Measurements from ENCODE around the gene GJB4. TPM values are rescaled to one million over a fixed set of nuclear protein-coding genes. Genes with fewer than 3 reads are reported as not detected.
A peak's percentile ranks its signal among the peaks of the same experiment; 100 is the strongest.

GJB4 gene
- total RNA-seq, 1 donor from 2014 or later: not detected

DNA sequence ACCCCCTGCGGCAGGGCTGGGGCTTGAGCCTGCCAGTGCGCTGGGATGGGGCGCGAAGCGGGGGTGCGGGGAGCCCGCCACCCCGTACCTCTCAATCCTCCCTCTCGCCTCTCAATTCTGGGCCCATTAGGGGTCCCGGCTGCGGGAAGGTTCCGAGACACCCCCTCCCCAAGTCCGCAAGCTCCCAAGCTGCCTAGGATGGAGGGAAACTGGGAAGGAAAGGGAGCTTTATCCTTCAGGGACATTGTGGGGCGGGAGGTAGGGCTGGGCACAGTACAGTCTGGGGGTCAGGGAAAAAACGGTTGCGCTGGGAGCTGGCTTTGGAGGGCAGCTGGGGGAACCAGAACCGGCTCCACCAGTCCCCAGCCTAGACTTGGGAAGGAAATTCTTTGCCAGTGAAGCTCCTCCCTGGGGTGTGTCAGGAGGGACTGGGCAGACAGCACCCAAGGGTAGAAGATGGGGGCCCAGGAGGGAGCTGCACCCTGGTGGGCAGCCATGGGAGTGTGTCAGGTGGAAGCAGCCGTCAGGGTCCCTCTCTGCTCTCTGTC lies 22.4 kb downstream of the GJB4 start:
- H3K36me3 ChIP-seq (ENCODE audit: control insufficient read depth in 3 of 3, insufficient read depth in 3 of 3, low read length in 3 of 3): no peaks in the 10 kb centered on the region
- no peak overlapping the region for H3K4me3 ChIP-seq (ENCODE audit: low read length in 3 of 3)
- peaks cover 11 to 13% (median 12%) of the 10 kb centered on the region in 3 donors for H3K4me1 ChIP-seq (ENCODE audit: control insufficient read depth in 3 of 3, insufficient read depth in 3 of 3, low read length in 3 of 3)
- no peak overlapping the region for H3K27ac ChIP-seq (ENCODE audit: low read depth, low read length)
- peak overlapping the region in 1 of 3 donors; percentile 50 for H3K9ac ChIP-seq (ENCODE audit: low read depth in 1 of 3, low read length in 3 of 3)
- peaks cover 37 to 67% (median 57%) of the 10 kb centered on the region in 3 donors for H3K27me3 ChIP-seq (ENCODE audit: control insufficient read depth in 3 of 3, insufficient read depth in 3 of 3, low read length in 3 of 3)
- H3K9me3 ChIP-seq (ENCODE audit: control insufficient read depth in 3 of 3, low read length in 3 of 3): no peaks in the 10 kb centered on the region

DNA sequence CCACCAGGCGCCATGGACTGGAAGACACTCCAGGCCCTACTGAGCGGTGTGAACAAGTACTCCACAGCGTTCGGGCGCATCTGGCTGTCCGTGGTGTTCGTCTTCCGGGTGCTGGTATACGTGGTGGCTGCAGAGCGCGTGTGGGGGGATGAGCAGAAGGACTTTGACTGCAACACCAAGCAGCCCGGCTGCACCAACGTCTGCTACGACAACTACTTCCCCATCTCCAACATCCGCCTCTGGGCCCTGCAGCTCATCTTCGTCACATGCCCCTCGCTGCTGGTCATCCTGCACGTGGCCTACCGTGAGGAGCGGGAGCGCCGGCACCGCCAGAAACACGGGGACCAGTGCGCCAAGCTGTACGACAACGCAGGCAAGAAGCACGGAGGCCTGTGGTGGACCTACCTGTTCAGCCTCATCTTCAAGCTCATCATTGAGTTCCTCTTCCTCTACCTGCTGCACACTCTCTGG lies 25.2 kb downstream of the GJB4 start:
- Histone ChIP-seq H3K4me1 (ENCODE audit: control insufficient read depth in 3 of 3, insufficient read depth in 3 of 3, low read length in 3 of 3) (peaks cover 24 to 26% (median 26%) of the 10 kb centered on the region in 3 donors), H3K27ac (ENCODE audit: low read depth, low read length) (no peak overlapping the region), H3K4me3 (ENCODE audit: low read length in 3 of 3) (no peak overlapping the region), H3K9ac (ENCODE audit: low read depth in 1 of 3, low read length in 3 of 3) (no peak overlapping the region), H3K27me3 (ENCODE audit: control insufficient read depth in 3 of 3, insufficient read depth in 3 of 3, low read length in 3 of 3) (peaks cover 24 to 50% (median 41%) of the 10 kb centered on the region in 3 donors), H3K36me3 (ENCODE audit: control insufficient read depth in 3 of 3, insufficient read depth in 3 of 3, low read length in 3 of 3) (no peaks in the 10 kb centered on the region), H3K9me3 (ENCODE audit: control insufficient read depth in 3 of 3, low read length in 3 of 3) (no peaks in the 10 kb centered on the region)

DNA sequence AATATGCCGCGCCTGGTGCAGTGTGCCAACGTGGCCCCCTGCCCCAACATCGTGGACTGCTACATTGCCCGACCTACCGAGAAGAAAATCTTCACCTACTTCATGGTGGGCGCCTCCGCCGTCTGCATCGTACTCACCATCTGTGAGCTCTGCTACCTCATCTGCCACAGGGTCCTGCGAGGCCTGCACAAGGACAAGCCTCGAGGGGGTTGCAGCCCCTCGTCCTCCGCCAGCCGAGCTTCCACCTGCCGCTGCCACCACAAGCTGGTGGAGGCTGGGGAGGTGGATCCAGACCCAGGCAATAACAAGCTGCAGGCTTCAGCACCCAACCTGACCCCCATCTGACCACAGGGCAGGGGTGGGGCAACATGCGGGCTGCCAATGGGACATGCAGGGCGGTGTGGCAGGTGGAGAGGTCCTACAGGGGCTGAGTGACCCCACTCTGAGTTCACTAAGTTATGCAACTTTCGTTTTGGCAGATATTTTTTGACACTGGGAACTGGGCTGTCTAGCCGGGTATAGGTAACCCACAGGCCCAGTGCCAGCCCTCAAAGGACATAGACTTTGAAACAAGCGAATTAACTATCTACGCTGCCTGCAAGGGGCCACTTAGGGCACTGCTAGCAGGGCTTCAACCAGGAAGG lies 25.8 kb downstream of the GJB4 start:
- no peak overlapping the region for H3K4me3 ChIP-seq (ENCODE audit: low read length in 3 of 3)
- no peaks in the 10 kb centered on the region for H3K9me3 ChIP-seq (ENCODE audit: control insufficient read depth in 3 of 3, low read length in 3 of 3)
- H3K27ac ChIP-seq (ENCODE audit: low read depth, low read length): no peak overlapping the region
- no peaks in the 10 kb centered on the region for H3K36me3 ChIP-seq (ENCODE audit: control insufficient read depth in 3 of 3, insufficient read depth in 3 of 3, low read length in 3 of 3)
- peaks cover 24 to 26% (median 26%) of the 10 kb centered on the region in 3 donors for H3K4me1 ChIP-seq (ENCODE audit: control insufficient read depth in 3 of 3, insufficient read depth in 3 of 3, low read length in 3 of 3)
- H3K27me3 ChIP-seq (ENCODE audit: control insufficient read depth in 3 of 3, insufficient read depth in 3 of 3, low read length in 3 of 3): peaks cover 21 to 45% (median 36%) of the 10 kb centered on the region in 3 donors
- H3K9ac ChIP-seq (ENCODE audit: low read depth in 1 of 3, low read length in 3 of 3): no peak overlapping the region

DNA sequence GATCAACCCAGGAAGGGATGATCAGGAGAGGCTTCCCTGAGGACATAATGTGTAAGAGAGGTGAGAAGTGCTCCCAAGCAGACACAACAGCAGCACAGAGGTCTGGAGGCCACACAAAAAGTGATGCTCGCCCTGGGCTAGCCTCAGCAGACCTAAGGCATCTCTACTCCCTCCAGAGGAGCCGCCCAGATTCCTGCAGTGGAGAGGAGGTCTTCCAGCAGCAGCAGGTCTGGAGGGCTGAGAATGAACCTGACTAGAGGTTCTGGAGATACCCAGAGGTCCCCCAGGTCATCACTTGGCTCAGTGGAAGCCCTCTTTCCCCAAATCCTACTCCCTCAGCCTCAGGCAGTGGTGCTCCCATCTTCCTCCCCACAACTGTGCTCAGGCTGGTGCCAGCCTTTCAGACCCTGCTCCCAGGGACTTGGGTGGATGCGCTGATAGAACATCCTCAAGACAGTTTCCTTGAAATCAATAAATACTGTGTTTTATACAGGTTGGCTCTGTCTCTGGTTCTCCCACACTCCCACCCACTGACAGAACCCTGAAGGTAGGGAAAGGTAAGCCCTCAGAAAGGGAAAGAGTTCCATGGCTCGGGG lies 26.4 kb downstream of the GJB4 start:
- no peak overlapping the region for H3K27ac ChIP-seq (ENCODE audit: low read depth, low read length)
- peaks cover 18 to 39% (median 30%) of the 10 kb centered on the region in 3 donors for H3K27me3 ChIP-seq (ENCODE audit: control insufficient read depth in 3 of 3, insufficient read depth in 3 of 3, low read length in 3 of 3)
- peaks cover 22 to 27% (median 24%) of the 10 kb centered on the region in 3 donors for H3K4me1 ChIP-seq (ENCODE audit: control insufficient read depth in 3 of 3, insufficient read depth in 3 of 3, low read length in 3 of 3)
- no peak overlapping the region for H3K9ac ChIP-seq (ENCODE audit: low read depth in 1 of 3, low read length in 3 of 3)
- H3K9me3 ChIP-seq (ENCODE audit: control insufficient read depth in 3 of 3, low read length in 3 of 3): no peaks in the 10 kb centered on the region
- H3K4me3 ChIP-seq (ENCODE audit: low read length in 3 of 3): no peak overlapping the region
- H3K36me3 ChIP-seq (ENCODE audit: control insufficient read depth in 3 of 3, insufficient read depth in 3 of 3, low read length in 3 of 3): no peaks in the 10 kb centered on the region

DNA sequence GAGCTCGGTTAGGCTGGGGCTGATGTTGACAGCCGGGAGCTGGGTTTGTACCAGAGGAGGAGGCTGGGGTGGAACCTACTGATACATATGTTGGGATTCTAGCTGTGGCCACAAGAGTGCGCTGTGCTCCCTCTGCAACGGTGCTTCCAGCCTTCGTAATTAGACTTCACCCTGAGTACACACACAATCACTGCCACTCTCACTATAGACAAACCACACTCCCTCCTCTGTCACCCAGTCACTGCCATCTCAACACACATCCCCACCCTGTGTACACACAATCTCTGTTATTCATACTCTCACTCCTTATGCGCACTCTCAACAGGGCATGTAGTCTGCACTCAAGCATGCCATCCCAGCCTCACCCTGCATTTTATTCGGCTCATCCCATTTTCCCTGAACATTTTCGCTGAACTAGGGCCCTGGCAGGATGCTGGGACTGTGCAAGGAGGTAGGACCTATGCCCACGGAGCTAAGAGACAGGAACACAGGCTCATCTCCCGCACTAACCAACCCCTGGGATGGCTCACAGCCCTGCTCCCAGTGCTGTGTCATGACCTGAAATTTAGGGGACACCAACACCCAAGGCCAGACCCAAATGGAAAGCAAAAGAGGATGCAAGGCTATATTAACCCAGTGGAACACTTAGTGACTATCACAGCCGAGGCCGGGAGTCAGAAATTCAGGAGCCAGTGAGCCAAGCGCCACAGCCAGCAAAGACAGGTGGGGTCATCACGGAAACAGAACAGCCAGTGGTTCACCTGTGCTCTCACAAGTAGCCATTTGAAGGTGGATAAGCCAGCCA lies 27.2 kb downstream of the GJB4 start:
- H3K9me3 ChIP-seq (ENCODE audit: control insufficient read depth in 3 of 3, low read length in 3 of 3): no peaks in the 10 kb centered on the region
- H3K4me3 ChIP-seq (ENCODE audit: low read length in 3 of 3): no peak overlapping the region
- H3K36me3 ChIP-seq (ENCODE audit: control insufficient read depth in 3 of 3, insufficient read depth in 3 of 3, low read length in 3 of 3): no peaks in the 10 kb centered on the region
- peaks cover 11 to 32% (median 23%) of the 10 kb centered on the region in 3 donors for H3K27me3 ChIP-seq (ENCODE audit: control insufficient read depth in 3 of 3, insufficient read depth in 3 of 3, low read length in 3 of 3)
- peaks cover 16 to 22% (median 19%) of the 10 kb centered on the region in 3 donors for H3K4me1 ChIP-seq (ENCODE audit: control insufficient read depth in 3 of 3, insufficient read depth in 3 of 3, low read length in 3 of 3)
- no peak overlapping the region for H3K27ac ChIP-seq (ENCODE audit: low read depth, low read length)
- H3K9ac ChIP-seq (ENCODE audit: low read depth in 1 of 3, low read length in 3 of 3): no peak overlapping the region

DNA sequence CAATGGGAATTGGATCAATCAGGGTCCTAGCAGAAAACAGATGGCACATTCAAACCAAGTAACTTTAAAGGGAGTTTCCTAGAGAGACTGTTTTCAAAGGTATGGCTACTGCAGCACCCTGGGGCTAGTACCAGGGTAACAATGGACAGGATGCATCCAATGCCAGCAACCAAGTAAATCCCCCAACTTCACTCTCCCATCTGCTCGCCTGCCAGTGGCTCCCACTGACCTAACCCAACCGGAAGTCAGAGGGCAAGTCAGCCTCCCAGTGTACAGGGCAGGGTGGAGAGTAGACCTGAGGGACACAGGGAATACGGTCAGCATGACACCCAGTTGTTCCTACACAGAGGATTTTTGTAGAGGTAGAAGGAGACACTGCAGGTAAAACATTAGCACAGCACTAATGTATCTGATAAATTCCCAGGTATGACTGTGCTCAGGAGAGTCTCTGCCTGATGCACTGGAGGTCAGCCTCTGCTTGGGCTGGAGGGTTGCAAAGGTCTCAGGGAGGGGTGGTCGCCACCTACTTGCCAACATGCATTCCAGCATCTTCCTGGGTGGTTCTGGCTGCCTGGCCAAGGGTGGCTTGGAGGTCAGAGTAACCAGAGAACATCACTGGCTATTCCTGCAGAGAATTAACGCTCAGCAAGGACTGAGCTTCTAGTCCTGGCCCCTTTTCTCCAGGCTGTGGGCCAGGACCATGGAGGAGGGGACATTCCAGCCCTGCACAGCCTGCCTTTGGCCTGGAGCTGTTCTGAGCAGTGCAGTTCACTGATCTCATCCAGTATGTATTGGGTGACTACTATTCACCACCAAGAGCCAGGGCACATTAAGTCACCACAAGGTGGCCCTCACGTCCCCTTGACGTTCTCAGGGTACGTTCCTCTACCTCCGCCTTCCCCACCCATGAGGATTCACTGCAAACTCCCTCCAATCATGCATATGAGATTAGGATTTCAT lies 28.2 kb downstream of the GJB4 start:
- peaks cover 19 to 25% (median 22%) of the 10 kb centered on the region in 3 donors for H3K4me1 ChIP-seq (ENCODE audit: control insufficient read depth in 3 of 3, insufficient read depth in 3 of 3, low read length in 3 of 3)
- H3K9me3 ChIP-seq (ENCODE audit: control insufficient read depth in 3 of 3, low read length in 3 of 3): no peaks in the 10 kb centered on the region
- H3K27ac ChIP-seq (ENCODE audit: low read depth, low read length): peak overlapping the region; percentile 30
- H3K36me3 ChIP-seq (ENCODE audit: control insufficient read depth in 3 of 3, insufficient read depth in 3 of 3, low read length in 3 of 3): no peaks in the 10 kb centered on the region
- no peak overlapping the region for H3K4me3 ChIP-seq (ENCODE audit: low read length in 3 of 3)
- H3K9ac ChIP-seq (ENCODE audit: low read depth in 1 of 3, low read length in 3 of 3): peak overlapping the region in 1 of 3 donors; percentile 5
- H3K27me3 ChIP-seq (ENCODE audit: control insufficient read depth in 3 of 3, insufficient read depth in 3 of 3, low read length in 3 of 3): peaks cover 3 to 29% (median 13%) of the 10 kb centered on the region in 3 donors

DNA sequence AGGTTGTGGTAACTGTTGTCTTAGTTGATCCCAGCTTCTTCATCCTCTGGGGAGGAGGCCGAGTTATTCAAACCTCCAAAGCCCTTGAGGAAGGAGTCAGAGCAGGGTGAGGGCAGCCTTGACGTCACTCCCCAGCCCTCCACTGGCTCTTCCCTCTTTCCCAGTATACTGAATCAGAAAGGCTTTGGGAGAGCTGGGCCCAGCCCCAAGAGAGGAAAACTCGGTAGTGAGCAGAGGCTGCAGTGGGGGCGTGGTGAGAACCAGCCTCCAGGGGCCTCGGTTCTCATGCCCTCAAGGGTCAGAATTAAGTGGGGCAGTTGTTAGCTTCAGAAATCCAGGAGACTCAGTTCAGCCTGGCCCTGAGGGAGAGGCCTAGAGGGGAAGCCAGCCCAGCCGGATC lies 31.4 kb downstream of the GJB4 start:
- Histone ChIP-seq H3K4me1 (ENCODE audit: control insufficient read depth in 3 of 3, insufficient read depth in 3 of 3, low read length in 3 of 3) (peaks cover 19 to 25% (median 22%) of the 10 kb centered on the region in 3 donors), H3K9ac (ENCODE audit: low read depth in 1 of 3, low read length in 3 of 3) (no peak overlapping the region), H3K9me3 (ENCODE audit: control insufficient read depth in 3 of 3, low read length in 3 of 3) (no peaks in the 10 kb centered on the region), H3K36me3 (ENCODE audit: control insufficient read depth in 3 of 3, insufficient read depth in 3 of 3, low read length in 3 of 3) (peaks cover 8 to 14% (median 10%) of the 10 kb centered on the region in 3 donors), H3K27ac (ENCODE audit: low read depth, low read length) (peak overlapping the region; percentile 71), H3K4me3 (ENCODE audit: low read length in 3 of 3) (no peak overlapping the region), H3K27me3 (ENCODE audit: control insufficient read depth in 3 of 3, insufficient read depth in 3 of 3, low read length in 3 of 3) (peaks cover 12 to 24% (median 13%) of the 10 kb centered on the region in 3 donors)

DNA sequence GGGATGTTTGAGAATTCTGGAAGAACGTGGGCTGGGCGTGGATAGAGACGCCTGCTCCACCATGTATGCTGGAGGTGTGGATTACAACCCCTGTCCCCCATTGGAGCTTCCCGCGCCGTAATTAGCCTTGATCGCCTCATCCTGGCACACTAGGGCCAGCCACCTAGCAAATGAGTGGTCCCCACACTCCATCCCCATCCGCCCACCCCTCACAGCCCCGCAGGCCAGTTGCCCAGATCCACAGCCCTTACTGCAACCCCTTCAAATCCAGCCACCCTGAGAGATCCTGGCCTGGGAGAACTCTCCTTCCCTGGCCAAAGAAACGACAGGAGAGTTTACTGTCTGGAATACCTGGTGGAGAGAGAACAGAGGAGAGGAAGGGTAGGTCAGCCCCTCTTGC lies 32.9 kb downstream of the GJB4 start:
- peaks cover 12 to 20% (median 13%) of the 10 kb centered on the region in 3 donors for H3K27me3 ChIP-seq (ENCODE audit: control insufficient read depth in 3 of 3, insufficient read depth in 3 of 3, low read length in 3 of 3)
- H3K4me1 ChIP-seq (ENCODE audit: control insufficient read depth in 3 of 3, insufficient read depth in 3 of 3, low read length in 3 of 3): peaks cover 10 to 16% (median 15%) of the 10 kb centered on the region in 3 donors
- H3K36me3 ChIP-seq (ENCODE audit: control insufficient read depth in 3 of 3, insufficient read depth in 3 of 3, low read length in 3 of 3): peaks cover 8 to 19% (median 10%) of the 10 kb centered on the region in 3 donors
- peak overlapping the region in 1 of 3 donors; percentile 32 for H3K9ac ChIP-seq (ENCODE audit: low read depth in 1 of 3, low read length in 3 of 3)
- peak overlapping the region; percentile 71 for H3K27ac ChIP-seq (ENCODE audit: low read depth, low read length)
- H3K9me3 ChIP-seq (ENCODE audit: control insufficient read depth in 3 of 3, low read length in 3 of 3): no peaks in the 10 kb centered on the region
- peak overlapping the region; percentile 14 to 43 (median 35) for H3K4me3 ChIP-seq (ENCODE audit: low read length in 3 of 3)
